ES-I3 (cell line): Measurements from ENCODE around the gene GABBR2.

Experiments used
- H3K36me3 ChIP-seq: 2 replicates; pipeline ENCODE4 v1.6.1; 2013; ENCODE audit warnings: mild to moderate bottlenecking, low read length, control low read depth, moderate library complexity; ENCODE audit not compliant: insufficient read depth
- H3K4me1 ChIP-seq: 2 replicates; pipeline ENCODE4 v1.6.1; 2013; ENCODE audit warnings: mild to moderate bottlenecking, control low read depth, low read length; ENCODE audit not compliant: insufficient read depth
- H3K9ac ChIP-seq: 2 replicates; pipeline ENCODE4 v1.6.1; 2013; ENCODE audit warnings: low read depth, mild to moderate bottlenecking, low read length, moderate library complexity
- H3K9me3 ChIP-seq: 2 replicates; pipeline ENCODE4 v1.6.1; 2013; ENCODE audit warnings: mild to moderate bottlenecking, low read length, moderate library complexity; ENCODE audit not compliant: control insufficient read depth, insufficient read depth

Gene GABBR2

DNA sequence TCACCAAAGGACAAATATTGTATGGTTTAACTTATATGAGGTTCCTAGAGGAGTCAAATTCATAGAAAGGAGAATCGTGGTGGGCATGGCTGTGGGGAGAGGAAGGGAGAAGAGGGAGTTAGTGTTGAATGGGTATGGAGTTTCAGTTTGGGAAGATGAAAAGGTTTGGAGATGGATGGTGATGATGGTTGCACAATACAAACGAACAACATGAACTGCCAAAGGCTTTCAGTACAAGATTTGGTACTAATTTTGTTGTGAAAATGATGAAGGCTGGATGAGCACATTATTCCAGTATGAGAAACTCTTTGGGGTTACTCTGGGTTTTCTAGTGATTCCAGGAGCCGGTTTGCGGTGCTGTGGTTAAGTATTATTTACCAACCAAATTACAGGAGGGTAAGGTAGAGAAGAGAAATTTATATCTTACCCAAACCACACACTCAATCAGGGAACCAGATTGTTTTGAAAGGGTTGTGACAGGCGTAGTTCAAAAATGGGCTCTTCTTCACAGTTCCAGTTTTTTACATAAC is 341.3 kb downstream of the GABBR2 start:
- Histone ChIP-seq H3K9me3 (peaks cover 7% of the 10 kb centered on the region; the same call in 1 of the 2 replicates), H3K4me1 (no peaks in the 10 kb centered on the region), H3K36me3 (no peaks in the 10 kb centered on the region), H3K9ac (no peak overlapping the region)

DNA sequence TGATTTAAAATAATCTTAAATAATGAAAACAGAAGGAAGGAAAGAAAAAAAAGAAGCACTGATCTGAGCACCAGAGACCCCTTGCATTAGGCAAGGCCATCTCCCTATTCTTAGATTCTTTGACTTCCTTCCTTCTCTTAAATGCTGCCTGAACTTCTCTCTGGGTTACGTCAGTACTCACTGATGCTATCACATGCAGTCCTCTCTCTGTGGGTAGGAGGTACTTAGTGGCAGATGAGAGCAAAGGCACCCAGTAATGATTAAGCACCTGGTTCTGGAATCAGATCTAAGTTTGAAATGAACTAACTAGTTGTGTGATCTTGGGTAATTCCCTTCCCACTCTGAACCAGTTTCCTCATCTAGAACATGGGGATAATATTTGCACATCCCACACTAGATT is 343.0 kb downstream of the GABBR2 start:
- H3K9ac ChIP-seq = no peak overlapping the region
- no peaks in the 10 kb centered on the region for H3K4me1 ChIP-seq
- H3K36me3 ChIP-seq = no peaks in the 10 kb centered on the region
- H3K9me3 ChIP-seq = peaks cover 7% of the 10 kb centered on the region; the same call in 1 of the 2 replicates

DNA sequence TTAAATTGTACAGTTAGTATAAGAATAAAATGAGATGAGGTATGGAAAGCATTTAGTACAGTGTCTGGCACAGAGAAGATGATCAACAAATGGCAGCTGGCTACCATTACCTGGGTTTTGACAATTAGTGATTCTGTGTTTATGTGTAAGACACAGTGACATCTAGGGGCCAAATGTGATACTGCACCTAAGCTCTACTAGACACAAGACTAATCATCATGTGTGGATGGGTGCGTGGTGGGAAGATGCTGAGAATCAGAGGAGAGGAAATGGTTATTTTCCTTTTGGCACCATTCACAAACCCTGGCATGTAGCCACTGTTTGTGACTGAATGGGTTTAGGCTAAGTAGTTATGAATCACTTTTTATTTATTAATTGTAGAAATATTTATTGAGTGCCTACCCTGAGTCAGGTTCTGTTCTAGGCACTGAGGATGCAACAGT is 343.5 kb downstream of the GABBR2 start:
- no peak overlapping the region for H3K9ac ChIP-seq
- H3K36me3 ChIP-seq = no peaks in the 10 kb centered on the region
- H3K9me3 ChIP-seq = peaks cover 7% of the 10 kb centered on the region; the same call in 1 of the 2 replicates
- no peaks in the 10 kb centered on the region for H3K4me1 ChIP-seq

DNA sequence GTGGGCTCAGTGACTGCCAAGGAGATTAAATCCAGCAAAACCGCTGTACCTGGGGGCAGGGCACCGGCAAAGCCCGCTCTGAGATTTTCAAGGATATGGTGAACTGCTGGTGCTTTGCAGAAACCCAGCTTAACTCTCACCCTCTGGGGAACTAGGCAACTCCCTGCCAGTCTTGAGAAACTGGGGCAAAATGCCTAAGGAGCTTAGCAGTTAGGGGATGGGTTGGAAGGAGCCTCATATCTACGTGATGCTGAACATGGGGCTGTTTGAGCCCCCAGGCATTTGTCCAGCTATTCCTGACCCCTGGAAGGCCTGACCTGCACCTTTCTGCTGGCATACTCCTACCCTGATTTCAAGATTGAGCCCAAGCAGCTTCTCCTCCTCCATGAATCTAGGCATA is 344.6 kb downstream of the GABBR2 start:
- Histone ChIP-seq H3K9ac (no peak overlapping the region), H3K36me3 (no peaks in the 10 kb centered on the region), H3K9me3 (peaks cover 7% of the 10 kb centered on the region; the same call in 1 of the 2 replicates), H3K4me1 (no peaks in the 10 kb centered on the region)

DNA sequence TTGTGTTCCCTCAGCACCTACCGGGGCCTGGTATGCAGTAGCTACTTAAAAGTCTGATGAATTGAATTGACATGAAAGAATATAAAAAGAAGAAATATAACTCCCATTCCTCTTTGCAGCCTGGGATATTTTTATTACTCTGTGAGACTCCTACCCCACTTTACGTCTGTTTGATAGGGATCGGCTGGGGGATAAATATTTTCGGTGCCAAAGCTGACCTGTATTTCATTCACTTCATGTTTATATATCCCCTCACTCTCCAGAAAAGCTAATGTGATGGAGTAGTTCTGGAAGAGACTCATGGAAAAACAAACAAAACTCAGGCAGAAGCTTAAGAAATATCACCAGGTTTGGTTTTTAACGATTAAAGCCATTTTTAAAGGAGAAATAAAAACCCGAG is 345.1 kb downstream of the GABBR2 start:
- Histone ChIP-seq H3K9ac (no peak overlapping the region), H3K4me1 (no peaks in the 10 kb centered on the region), H3K9me3 (peaks cover 7% of the 10 kb centered on the region; the same call in 1 of the 2 replicates), H3K36me3 (no peaks in the 10 kb centered on the region)

DNA sequence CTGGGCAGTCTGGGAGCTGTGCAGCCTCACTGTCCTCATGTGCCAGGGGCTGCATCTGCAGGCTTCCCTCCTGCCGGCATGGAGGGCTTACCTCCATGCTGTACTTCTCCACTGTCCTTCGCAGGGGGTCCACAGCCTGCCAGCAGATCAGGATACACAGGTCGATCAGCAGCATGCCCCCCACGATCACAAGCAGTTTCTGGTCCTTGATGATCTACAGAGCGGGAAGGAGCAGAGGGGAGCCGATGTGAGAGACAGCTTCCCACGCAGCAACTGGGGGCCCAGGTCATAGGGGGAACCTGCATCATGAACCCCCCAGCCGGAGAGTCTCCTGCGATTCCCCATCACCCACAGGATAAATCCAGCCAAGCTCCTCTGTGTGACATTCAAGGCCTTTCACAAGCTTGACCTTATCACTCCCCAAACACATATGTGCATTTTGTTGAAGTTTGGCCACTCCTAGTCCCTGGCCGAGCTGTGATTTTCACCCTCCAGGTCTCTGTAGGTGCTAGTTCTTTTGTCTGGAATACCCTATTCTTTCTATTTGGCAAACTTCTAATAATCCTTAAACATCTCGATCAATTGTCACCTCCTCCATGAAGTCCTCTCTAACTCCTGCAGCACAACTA is 346.0 kb downstream of the GABBR2 start:
- Histone ChIP-seq H3K9me3 (peaks cover 7% of the 10 kb centered on the region; the same call in 1 of the 2 replicates), H3K9ac (no peak overlapping the region), H3K36me3 (no peaks in the 10 kb centered on the region), H3K4me1 (no peaks in the 10 kb centered on the region)

DNA sequence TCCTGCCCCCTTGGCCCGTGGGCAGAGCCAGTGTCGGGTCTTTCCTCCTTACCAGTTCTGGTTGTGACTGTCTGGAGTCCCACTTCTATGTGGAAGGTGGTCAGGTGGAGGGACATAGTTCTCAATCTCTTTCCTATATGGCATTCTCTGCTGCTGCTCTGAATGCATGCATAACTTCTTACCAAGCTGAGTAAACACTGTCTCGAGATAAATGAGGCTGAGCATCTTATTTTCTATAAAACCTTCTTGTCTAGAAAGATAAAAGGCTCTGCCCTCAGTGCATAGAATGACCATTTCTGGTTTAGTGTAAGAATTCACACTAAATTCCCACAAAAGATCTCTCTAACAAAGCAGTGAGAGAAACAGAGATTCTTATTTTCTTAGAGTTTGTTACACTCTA is 347.1 kb downstream of the GABBR2 start:
- Histone ChIP-seq H3K9me3 (peaks cover 7% of the 10 kb centered on the region; the same call in 1 of the 2 replicates), H3K9ac (no peak overlapping the region), H3K36me3 (no peaks in the 10 kb centered on the region), H3K4me1 (no peaks in the 10 kb centered on the region)

DNA sequence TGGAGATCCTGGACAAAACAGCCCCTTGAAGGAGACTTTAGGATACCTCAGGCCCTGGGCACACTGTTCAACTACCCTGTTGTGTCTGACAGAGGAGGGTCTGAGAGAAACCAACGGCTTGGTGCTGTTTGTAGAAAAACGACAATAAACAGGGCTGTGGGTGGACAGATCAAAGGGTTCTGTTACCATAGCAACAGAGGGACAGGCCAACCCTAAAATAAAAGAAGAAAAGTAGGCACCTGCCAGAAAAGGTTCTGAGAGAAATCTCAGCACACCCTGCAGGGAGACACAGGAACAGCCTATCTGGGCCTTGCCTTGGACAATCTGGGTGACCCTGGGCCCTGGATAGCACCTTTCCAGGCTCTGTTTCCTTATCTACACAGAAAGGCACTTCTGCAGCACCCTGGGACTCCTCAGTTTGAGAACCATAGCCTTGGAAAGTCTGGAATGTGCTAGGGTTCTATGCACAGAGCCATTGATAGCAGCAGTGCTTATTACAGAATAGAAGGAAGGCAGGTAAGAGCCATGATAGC is 348.5 kb downstream of the GABBR2 start:
- H3K4me1 ChIP-seq = no peaks in the 10 kb centered on the region
- no peaks in the 10 kb centered on the region for H3K36me3 ChIP-seq
- no peak overlapping the region for H3K9ac ChIP-seq
- peaks cover under 1% of the 10 kb centered on the region; the same call in 1 of the 2 replicates for H3K9me3 ChIP-seq

DNA sequence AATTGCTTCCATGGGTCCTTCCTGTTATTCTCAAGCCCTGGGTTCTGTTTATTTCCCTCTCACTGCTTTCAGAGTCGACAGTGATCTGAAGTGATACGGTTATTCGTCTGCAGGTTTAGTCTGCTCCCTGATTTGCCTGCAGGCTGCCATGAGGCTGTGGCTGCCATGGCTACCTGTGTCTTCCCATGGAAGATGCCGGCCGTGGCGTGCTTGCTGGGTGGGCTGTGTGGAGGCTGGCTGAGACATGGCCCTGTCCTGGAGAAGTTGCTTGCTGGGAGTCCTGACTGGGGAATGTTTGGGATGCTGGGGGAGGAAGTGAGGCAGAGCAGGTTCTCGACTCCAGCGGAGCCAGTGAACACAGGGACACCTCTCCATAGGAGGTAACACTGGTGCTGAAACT is 349.2 kb downstream of the GABBR2 start:
- no peaks in the 10 kb centered on the region for H3K4me1 ChIP-seq
- H3K9me3 ChIP-seq = no peaks in the 10 kb centered on the region
- H3K9ac ChIP-seq = no peak overlapping the region
- no peaks in the 10 kb centered on the region for H3K36me3 ChIP-seq

DNA sequence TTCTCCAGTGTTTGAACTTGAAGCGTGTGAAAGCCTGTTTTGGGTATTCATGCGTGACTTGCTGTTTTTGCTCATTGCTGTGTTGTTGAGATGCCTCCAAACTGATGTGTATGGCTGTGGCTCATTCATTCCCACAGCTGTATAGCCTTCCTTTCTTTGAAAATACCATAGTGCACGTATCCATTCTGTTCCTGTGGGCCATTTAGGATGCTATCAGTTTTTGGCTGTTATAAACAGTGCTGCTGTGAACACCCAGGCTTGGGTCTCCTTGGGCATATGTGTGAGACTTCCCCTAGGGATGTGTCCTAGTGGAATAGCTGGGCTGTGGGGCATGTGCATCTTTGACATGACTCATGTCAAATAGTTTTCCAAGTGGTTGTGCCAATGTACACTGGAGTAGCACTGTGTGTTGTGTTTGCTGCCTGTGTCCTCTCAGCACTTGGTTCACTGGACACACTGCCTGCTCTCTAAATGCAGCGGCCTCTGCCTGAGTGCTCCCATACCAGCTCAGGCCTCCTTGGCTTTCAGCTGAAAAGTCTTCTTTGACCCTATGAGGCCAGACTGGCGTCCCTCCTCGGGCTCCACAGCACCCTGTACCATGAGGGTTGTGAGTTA is 350.7 kb downstream of the GABBR2 start:
- Histone ChIP-seq H3K9me3 (no peaks in the 10 kb centered on the region), H3K36me3 (no peaks in the 10 kb centered on the region), H3K9ac (no peak overlapping the region), H3K4me1 (no peaks in the 10 kb centered on the region)

DNA sequence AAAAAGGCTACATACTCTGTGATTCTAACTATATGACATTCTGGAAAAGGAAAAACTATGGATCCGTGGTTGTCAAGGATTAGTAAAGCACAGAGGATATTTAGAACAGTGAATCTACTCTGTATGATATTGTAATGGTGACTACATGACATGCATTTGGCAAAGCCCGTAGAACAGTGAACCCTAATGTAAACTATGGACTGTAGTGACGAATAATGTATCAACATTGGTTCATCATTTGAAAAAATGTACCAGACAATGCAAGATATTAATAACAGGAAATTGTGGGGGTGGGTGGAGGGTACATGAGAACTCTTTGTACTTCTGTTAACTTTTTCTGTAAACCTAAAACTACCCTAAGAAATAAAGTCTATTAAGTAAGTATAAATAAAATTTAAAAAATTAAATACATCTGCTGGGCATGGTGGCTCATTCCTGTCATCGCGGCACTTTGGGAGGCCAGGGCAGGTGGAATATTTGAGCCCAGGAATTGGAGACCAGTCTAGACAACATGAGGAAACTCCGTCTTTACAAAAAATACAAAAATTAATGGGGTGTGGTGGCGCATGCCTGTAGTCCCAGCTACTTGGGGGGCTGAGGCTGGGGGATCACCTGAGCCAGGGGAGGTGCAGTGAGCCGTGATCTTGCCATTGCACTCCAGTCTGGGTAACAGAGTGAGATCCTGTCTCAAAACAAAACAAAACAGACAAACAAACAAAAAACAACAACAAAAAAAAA is 351.6 kb downstream of the GABBR2 start:
- no peak overlapping the region for H3K9ac ChIP-seq
- H3K9me3 ChIP-seq = no peaks in the 10 kb centered on the region
- H3K4me1 ChIP-seq = no peaks in the 10 kb centered on the region
- no peaks in the 10 kb centered on the region for H3K36me3 ChIP-seq

DNA sequence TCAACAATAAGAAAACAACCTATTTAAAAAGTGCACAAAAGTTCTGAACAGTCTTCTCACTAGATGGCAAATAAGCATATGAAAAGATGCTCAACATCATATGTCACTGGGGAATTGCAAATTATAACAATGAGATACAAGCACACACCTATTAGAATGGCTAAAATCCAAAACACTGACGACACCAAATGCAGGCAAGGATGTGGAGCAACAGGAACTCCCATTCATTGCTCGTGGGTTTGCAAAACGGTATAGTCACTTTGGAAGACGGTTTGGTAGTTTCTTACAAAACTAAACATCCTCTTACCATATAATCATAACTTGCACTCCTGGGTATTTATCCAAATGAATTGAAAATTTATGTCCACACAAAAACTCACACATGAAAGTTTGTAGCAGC is 352.4 kb downstream of the GABBR2 start:
- H3K36me3 ChIP-seq = no peaks in the 10 kb centered on the region
- no peak overlapping the region for H3K9ac ChIP-seq
- H3K4me1 ChIP-seq = no peaks in the 10 kb centered on the region
- H3K9me3 ChIP-seq = no peaks in the 10 kb centered on the region

DNA sequence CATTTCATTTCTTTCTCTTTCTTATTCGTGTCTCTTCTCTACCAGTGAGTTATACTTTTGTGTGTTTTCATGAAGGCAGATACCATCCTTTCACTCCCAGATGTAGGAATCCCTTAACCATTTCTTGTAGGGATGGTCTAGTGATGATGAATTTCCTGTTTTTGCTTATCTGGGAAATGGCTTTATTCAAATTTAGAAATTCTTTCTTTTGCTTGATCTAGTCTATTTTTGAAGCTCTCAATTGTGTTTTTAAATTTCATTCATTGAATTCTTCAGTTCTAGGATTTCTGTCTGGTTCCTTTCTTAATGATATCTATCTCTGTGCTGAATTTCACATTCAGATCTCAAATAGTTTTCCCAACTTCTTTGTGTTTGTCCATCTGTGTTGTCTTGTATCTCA is 357.4 kb downstream of the GABBR2 start:
- H3K36me3 ChIP-seq = no peaks in the 10 kb centered on the region
- H3K9me3 ChIP-seq = peaks cover 2% of the 10 kb centered on the region; the same call in 1 of the 2 replicates
- H3K9ac ChIP-seq = no peak overlapping the region

DNA sequence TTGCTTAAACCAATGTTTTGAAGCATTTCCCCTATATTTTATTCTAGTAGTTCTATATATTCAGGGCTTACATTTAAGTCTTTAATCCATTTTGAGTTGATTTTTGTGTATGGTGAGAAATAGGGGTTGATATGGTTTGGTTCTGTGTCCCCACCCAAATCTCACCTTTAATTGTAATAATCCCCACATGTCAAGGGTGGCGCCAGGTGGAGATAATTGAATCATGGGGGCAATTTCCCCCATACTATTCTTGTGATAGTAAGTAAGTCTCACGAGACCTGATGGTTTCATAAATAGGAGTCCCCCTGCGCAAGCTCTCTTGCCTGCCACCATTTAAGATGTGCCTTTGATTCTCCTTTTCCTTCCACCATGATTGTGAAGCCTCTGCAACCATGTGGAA is 361.1 kb downstream of the GABBR2 start:
- Histone ChIP-seq H3K9me3 (peaks cover 2% of the 10 kb centered on the region; the same call in 1 of the 2 replicates), H3K4me1 (no peaks in the 10 kb centered on the region), H3K36me3 (no peaks in the 10 kb centered on the region), H3K9ac (no peak overlapping the region)

More for the DNA sequence above, 357.4 kb downstream of the GABBR2 start:
- no peaks in the 10 kb centered on the region for H3K4me1 ChIP-seq
